Right lobe of liver (tissue), 6 donors: ENCODE data around the gene SLC15A5. TPM values are rescaled to one million over a fixed set of nuclear protein-coding genes. Genes with fewer than 3 reads are reported as not detected.

Experiments used
- ATAC-seq, 4 donors: fragments of 200-7000 bp; cut with Tn5 transposase; one replicate each; pipeline ENCODE4 v1.9.1; 2020; ENCODE audit warnings: mild to moderate bottlenecking in 4 of 4, moderate library complexity in 4 of 4
- DNase-seq, 3 donors: peaks; one replicate each; pipeline ENCODE4 v3.0.0-alpha.2; 2020
- H3K27ac ChIP-seq, 3 donors: fragments of 200-600 bp; one replicate each; pipeline ENCODE4 v1.8.0; 2022
- H3K27me3 ChIP-seq, 2 donors: fragments of 200-600 bp; one replicate each; pipeline ENCODE4 v1.8.0; 2022
- H3K36me3 ChIP-seq, 4 donors: fragments of 200-600 bp; sonication (generic) in 1 of 4; one replicate each; pipeline versions ENCODE4 v1.5.1 to v1.8.0; 2017 to 2022; ENCODE audit warnings: control low read depth in 1 of 4
- H3K4me1 ChIP-seq, 4 donors: fragments of 200-600 bp; sonication (generic) in 1 of 4; one replicate each; pipeline versions ENCODE4 v1.5.1 to v1.8.0; 2017 to 2022; ENCODE audit warnings: control low read depth in 1 of 4
- H3K4me3 ChIP-seq, 3 donors: fragments of 200-600 bp; one replicate each; pipeline ENCODE4 v1.8.0; 2022
- H3K9me3 ChIP-seq, 4 donors: fragments of 200-600 bp; sonication (generic) in 1 of 4; one replicate each; pipeline versions ENCODE4 v1.5.1 to v1.8.0; 2017 to 2022; ENCODE audit warnings: control low read depth in 1 of 4
- POLR2A ChIP-seq: fragments of 450-650 bp; IDR thresholded peaks from one replicate; pipeline ENCODE4 v1.6.1; 2017; ENCODE audit warnings: antibody characterized with exemption, mild to moderate bottlenecking
- WGBS: methylation state at CpG from one replicate; pipeline ENCODE4 v1.1.6; 2018; ENCODE audit warnings: low coverage, low lambda C conversion rate; ENCODE audit not compliant: insufficient coverage; ENCODE audit errors: missing lambda C conversion rate; 5-methylcytosine and 5-hydroxymethylcytosine counted together
- intact Hi-C, 2 donors: fragments of 100-400 bp; cut with DNase I; formaldehyde crosslinking; loops; one replicate each; pipeline versions ENCODE4 v1.11.2 to v1.14.1; 2022
- total RNA-seq, 6 experiments: library from RNA; depleted of rRNA in 2 of 6; stranded (reverse); fragments of >200 nt in 2 of 6; fragmentation: NEBNext Ultra II Directional in 3 of 6; extraction: Animal tissue kit (Norgen Biotek cat#: 25700) in 3 of 6; gene quantifications; one replicate each; pipeline versions ENCODE4 v1.1.0 to v1.2.4, GENCODE V29; 2016 to 2023
- TF ChIP-seq, protein P1 (sequence below), 4 donors: fragments of 200-600 bp in 3 of 4; fragments of 450-650 bp in 1 of 4; IDR thresholded peaks; one replicate each; pipeline versions ENCODE4 v1.5.1 to v1.8.0; 2016 to 2022; ENCODE audit warnings: antibody characterized with exemption in 4 of 4, mild to moderate bottlenecking in 2 of 4
- donor health status: DM: no; HTN: yes; CAD: no.
- donor health status: DM: no; HTN: no; CAD: no.
- donor health status: DM: no; HTN: no; CAD: no.
- donor health status: DM: no; HTN: yes; CAD: no.
- donor health status: DM: no; HTN: yes; CAD: no.

Gene SLC15A5
- total RNA-seq, 6 experiments from 2014 or later, result not detected

DNA sequence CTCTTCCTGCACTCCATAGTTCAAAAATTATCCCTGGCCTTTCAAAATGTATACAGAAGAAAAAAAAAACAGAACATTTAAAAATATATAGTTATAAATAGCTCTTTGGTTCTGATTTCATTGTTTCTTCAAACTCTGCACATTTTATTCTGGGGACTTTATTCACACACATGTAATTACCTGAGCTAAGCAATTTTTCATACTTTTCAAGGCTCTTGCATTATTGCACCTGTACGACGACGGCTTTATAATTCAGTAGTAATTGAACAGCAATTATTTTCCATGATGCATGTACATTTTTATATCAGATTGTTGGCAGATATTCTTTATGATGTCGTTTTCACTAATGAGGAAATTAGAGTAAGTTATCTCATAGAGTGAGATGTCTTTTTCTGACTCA is 13.5 kb upstream of the SLC15A5 start:
- H3K36me3 ChIP-seq, result no peaks in the 10 kb centered on the region
- ATAC-seq (no peak), DNase-seq (no peak)
- no peaks in the 10 kb centered on the region for H3K27me3 ChIP-seq
- no peak overlapping the region for H3K4me3 ChIP-seq
- 78% methylated on average over 4 of the region's 4 CpGs for WGBS
- no peaks in the 10 kb centered on the region for H3K9me3 ChIP-seq
- TF ChIP-seq POLR2A, result no peak
- TF ChIP-seq, protein P1, sequence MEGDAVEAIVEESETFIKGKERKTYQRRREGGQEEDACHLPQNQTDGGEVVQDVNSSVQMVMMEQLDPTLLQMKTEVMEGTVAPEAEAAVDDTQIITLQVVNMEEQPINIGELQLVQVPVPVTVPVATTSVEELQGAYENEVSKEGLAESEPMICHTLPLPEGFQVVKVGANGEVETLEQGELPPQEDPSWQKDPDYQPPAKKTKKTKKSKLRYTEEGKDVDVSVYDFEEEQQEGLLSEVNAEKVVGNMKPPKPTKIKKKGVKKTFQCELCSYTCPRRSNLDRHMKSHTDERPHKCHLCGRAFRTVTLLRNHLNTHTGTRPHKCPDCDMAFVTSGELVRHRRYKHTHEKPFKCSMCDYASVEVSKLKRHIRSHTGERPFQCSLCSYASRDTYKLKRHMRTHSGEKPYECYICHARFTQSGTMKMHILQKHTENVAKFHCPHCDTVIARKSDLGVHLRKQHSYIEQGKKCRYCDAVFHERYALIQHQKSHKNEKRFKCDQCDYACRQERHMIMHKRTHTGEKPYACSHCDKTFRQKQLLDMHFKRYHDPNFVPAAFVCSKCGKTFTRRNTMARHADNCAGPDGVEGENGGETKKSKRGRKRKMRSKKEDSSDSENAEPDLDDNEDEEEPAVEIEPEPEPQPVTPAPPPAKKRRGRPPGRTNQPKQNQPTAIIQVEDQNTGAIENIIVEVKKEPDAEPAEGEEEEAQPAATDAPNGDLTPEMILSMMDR (IDR thresholded peaks at IDR 0.05), result no peak
- no peak overlapping the region for H3K27ac ChIP-seq
- no peaks in the 10 kb centered on the region for H3K4me1 ChIP-seq
- intact Hi-C loops, result no loop called here

DNA sequence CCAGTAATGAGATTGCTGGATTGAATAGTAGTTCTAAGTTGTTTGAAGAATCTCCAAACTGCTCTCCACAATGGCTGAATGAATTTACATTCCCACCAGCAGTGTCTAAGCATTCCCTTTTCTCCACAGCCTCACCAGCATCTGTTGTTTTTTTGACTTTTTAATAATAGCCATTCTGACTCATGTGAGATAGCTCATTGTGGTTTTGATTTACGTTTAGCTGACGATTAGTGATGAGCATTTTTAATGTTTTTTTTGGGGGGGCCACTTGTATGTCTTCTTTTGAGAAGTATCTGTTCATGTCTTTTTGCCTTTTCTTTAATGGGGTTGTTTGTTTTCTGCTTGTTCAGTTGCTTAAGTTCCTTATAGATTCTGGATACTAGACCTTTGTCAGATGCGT is 8.1 kb upstream of the SLC15A5 start:
- WGBS, result 90% methylated on average over 3 of the region's 3 CpGs
- DNase-seq, result no peak
- Histone ChIP-seq H3K9me3 (no peaks in the 10 kb centered on the region), H3K27ac (no peak overlapping the region), H3K4me3 (no peak overlapping the region), H3K27me3 (no peaks in the 10 kb centered on the region), H3K36me3 (no peaks in the 10 kb centered on the region), H3K4me1 (peaks cover 0 to 11% (median 5%) of the 10 kb centered on the region in 4 donors)
- TF ChIP-seq, protein P1 (IDR thresholded peaks at IDR 0.05), result no peak
- TF ChIP-seq POLR2A, result no peak
- intact Hi-C loops, result no loop called here
- ATAC-seq, result no peak

DNA sequence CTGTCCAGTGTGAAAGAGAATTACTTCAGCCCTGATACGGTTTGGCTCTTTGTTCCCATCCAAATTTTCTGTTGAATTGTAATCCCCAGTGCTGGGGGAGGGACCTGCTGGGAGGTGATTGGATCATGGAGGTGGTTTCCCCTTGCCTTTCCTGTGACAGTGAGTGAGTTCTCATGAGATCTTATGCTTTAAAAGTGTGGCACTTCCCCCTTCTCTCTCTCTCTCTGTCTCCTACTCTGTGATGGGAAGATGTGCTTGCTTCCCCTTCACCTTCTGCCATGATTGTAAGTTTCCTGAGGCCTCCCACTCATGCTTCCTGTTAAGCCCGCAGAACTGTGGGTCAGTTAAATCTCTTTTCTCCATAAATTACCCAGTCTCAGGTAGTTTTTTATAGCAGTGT is 5.5 kb upstream of the SLC15A5 start:
- no peak for TF ChIP-seq POLR2A
- TF ChIP-seq, protein P1 (IDR thresholded peaks at IDR 0.05), result no peak

DNA sequence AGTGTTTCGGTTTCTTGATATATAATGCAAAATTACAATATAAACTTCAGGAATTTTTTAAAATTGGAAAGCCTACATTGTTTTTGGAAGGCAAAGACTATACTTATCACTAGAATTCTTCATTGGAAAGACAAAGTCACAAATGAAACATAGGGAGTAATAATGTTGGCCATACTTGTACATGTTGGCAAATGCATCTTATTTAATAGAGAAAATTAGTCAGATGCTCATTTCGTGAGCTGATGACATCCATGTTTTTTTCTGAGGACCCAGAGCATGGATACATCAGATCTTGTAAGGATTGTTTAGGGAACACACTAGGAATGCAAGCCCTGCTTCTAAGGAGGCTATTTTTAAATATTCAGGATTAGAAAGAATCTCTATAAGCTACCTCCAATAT is 4.6 kb upstream of the SLC15A5 start:
- WGBS, result 83% methylated on average over 2 of the region's 2 CpGs
- TF ChIP-seq, protein P1 (IDR thresholded peaks at IDR 0.05), result no peak
- TF ChIP-seq POLR2A, result no peak
- H3K4me3 ChIP-seq, result no peak overlapping the region
- peaks cover 0 to 11% (median 5%) of the 10 kb centered on the region in 4 donors for H3K4me1 ChIP-seq
- intact Hi-C loops, result no loop called here
- no peaks in the 10 kb centered on the region for H3K9me3 ChIP-seq
- DNase-seq (no peak), ATAC-seq (no peak)
- no peak overlapping the region for H3K27ac ChIP-seq
- no peaks in the 10 kb centered on the region for H3K36me3 ChIP-seq
- H3K27me3 ChIP-seq, result no peaks in the 10 kb centered on the region

More for the DNA sequence above, 5.5 kb upstream of the SLC15A5 start:
- DNase-seq (no peak), ATAC-seq (no peak)
- no peak overlapping the region for H3K27ac ChIP-seq
- intact Hi-C loops, result no loop called here
- no peak overlapping the region for H3K4me3 ChIP-seq
- no peaks in the 10 kb centered on the region for H3K36me3 ChIP-seq
- H3K4me1 ChIP-seq, result peaks cover 0 to 11% (median 5%) of the 10 kb centered on the region in 4 donors
- 56% methylated on average over 2 of the region's 2 CpGs for WGBS
- H3K9me3 ChIP-seq, result no peaks in the 10 kb centered on the region
- H3K27me3 ChIP-seq, result no peaks in the 10 kb centered on the region

DNA sequence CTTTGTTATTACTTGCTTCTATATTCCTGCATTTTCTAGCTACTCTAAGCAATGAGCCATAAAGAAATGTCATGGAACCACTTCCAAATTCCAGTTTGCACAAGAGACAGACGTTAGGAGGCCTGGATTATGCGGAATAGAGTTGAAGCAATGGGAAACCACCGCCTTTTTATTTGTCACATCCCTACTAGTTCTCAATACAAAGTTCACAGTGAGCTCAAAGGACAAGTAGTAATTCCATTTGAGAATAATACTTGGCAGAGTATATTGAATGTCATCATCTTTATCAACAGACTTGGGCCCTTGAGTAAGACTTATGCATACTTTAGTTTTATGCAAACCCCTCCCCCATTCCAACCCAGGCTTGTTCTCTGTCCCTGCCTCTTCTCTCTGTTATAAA is 3.7 kb upstream of the SLC15A5 start:
- 30% methylated on average over 3 of the region's 3 CpGs for WGBS
- H3K27me3 ChIP-seq, result no peaks in the 10 kb centered on the region
- intact Hi-C loops, result no loop called here
- H3K4me3 ChIP-seq, result no peak overlapping the region
- H3K4me1 ChIP-seq, result peaks cover 0 to 11% (median 5%) of the 10 kb centered on the region in 4 donors
- peak overlapping the region in 2 of 3 donors; percentile 51 to 77 for H3K27ac ChIP-seq
- no peaks in the 10 kb centered on the region for H3K36me3 ChIP-seq
- DNase-seq (peak in 1 of 3 donors; percentile 52), ATAC-seq (peak; percentile 95 to 99 (median 98))
- no peaks in the 10 kb centered on the region for H3K9me3 ChIP-seq
- TF ChIP-seq POLR2A, result no peak
- TF ChIP-seq, protein P1 (IDR thresholded peaks at IDR 0.05), result no peak
